ENCODE data around the gene NT5C1A.

DNA sequence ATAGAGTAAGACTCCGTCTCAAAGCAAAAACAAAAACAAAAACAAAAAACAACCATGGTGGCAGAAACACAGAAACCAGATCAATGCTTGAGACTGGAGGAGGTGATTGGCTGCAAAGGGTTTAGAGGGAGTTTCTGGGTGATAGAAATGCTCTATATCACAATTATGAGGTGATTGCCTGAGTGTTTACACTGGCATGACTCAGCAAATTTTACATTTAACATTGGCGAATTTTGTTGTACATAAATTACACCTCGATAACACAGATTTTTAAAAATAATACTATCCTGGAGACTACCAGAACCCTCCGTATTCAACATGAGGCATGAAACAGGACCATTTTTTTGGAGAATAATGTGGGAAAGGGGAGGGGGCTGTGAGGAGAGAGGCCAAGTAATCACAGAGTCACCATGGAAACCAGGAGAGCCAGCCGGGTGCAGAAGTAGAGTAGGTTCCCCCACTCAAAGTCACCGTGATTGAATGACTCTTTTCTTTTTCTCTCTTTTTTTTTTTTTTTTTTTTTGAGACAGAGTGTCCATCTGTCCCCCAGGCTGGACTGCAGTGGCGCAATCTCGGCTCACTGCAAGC lies 56.7 kb downstream of the NT5C1A start:
- TF ChIP-seq EZH2 (IDR thresholded peaks at IDR 0.05; ENCODE audit: borderline replicate concordance, insufficient read depth, low read depth, low read length, poor library complexity, severe bottlenecking) (no peak), CTCF (IDR thresholded peaks at IDR 0.05) (no peak)
